Measurements from ENCODE around the gene MASP2. TPM values are rescaled to one million over a fixed set of nuclear protein-coding genes. Genes with fewer than 3 reads are reported as not detected.
A peak's percentile ranks its signal among the peaks of the same experiment; 100 is the strongest.

MASP2 gene
- total RNA-seq, 2 experiments from 2014 or later: not detected

- peaks cover 31% of the 10 kb centered on the region for H3K36me3 Mint-ChIP-seq (ENCODE audit: low read depth)
- DNase-seq: no peak
- no peaks in the 10 kb centered on the region for H3K27me3 Mint-ChIP-seq
- intact Hi-C loops (cut with micrococcal nuclease): no loop called here
- ChIA-PET POLR2A (interaction anchor here (1.1 to 4.1 kb wide), 4 partner anchors 7 to 23 kb away, joined by 4 to 25 read pairs (median 14); no protein-coding TSS in a partner anchor), CTCF (interaction anchor here (1.1 kb wide), 1 partner anchor 17 kb away, joined by 8 read pairs; no protein-coding TSS in a partner anchor)
- H3K27ac Mint-ChIP-seq: no peak overlapping the region
- peaks cover 17% of the 10 kb centered on the region for H3K4me1 Mint-ChIP-seq (ENCODE audit: low read depth)
- TF ChIP-seq CTCF (IDR thresholded peaks at IDR 0.05): no peak
- H3K9me3 Mint-ChIP-seq: no peaks in the 10 kb centered on the region
- no peak for ATAC-seq
- no peak overlapping the region for H3K4me3 Mint-ChIP-seq
These were observed 7.6 kb upstream of the MASP2 start for GRCh38 chr1:11054666-11055065.

GRCh38 chr1:11054181-11054580 is 7.1 kb upstream of the MASP2 start:
- Mint-ChIP-seq H3K27me3 (no peaks in the 10 kb centered on the region), H3K27ac (no peak overlapping the region), H3K36me3 (ENCODE audit: low read depth) (peaks cover 30% of the 10 kb centered on the region), H3K9me3 (no peaks in the 10 kb centered on the region), H3K4me1 (ENCODE audit: low read depth) (peaks cover 17% of the 10 kb centered on the region), H3K4me3 (no peak overlapping the region)
- POLR2A ChIA-PET: interaction anchor here (0.9 to 4.1 kb wide), 8 partner anchors 8 to 45 kb away, joined by 3 to 25 read pairs (median 4); no protein-coding TSS in a partner anchor
- ATAC-seq (no peak), DNase-seq (no peak)
- intact Hi-C loops (cut with micrococcal nuclease): no loop called here
- CTCF ChIA-PET: interaction anchor here (1.1 kb wide), 1 partner anchor 17 kb away, joined by 8 read pairs; no protein-coding TSS in a partner anchor
- TF ChIP-seq CTCF (IDR thresholded peaks at IDR 0.05): no peak

- peaks cover 14% of the 10 kb centered on the region for H3K4me1 Mint-ChIP-seq (ENCODE audit: low read depth)
- no peak for ATAC-seq
- peaks cover 25% of the 10 kb centered on the region for H3K36me3 Mint-ChIP-seq (ENCODE audit: low read depth)
- no peak overlapping the region for H3K27ac Mint-ChIP-seq
- H3K4me3 Mint-ChIP-seq: no peak overlapping the region
- TF ChIP-seq CTCF (IDR thresholded peaks at IDR 0.05): no peak
- CTCF ChIA-PET: no interaction called here
- POLR2A ChIA-PET: interaction anchor here (0.6 to 4.1 kb wide), 8 partner anchors 8 to 480 kb away, joined by 3 to 25 read pairs (median 4); no protein-coding TSS in a partner anchor
- H3K9me3 Mint-ChIP-seq: no peaks in the 10 kb centered on the region
- intact Hi-C loops (cut with micrococcal nuclease): no loop called here
- H3K27me3 Mint-ChIP-seq: no peaks in the 10 kb centered on the region
- DNase-seq: no peak
These were observed 6.7 kb upstream of the MASP2 start for GRCh38 chr1:11053758-11054137.

- TF ChIP-seq CTCF (IDR thresholded peaks at IDR 0.05): no peak
- CTCF ChIA-PET: interaction anchor here (8.1 kb wide), 1 partner anchor 16 kb away, joined by 62 read pairs; no protein-coding TSS in a partner anchor
- Mint-ChIP-seq H3K27ac (no peak overlapping the region), H3K36me3 (ENCODE audit: low read depth) (peaks cover 20% of the 10 kb centered on the region), H3K27me3 (no peaks in the 10 kb centered on the region), H3K9me3 (no peaks in the 10 kb centered on the region), H3K4me3 (no peak overlapping the region), H3K4me1 (ENCODE audit: low read depth) (peaks cover 10% of the 10 kb centered on the region)
- DNase-seq: no peak
- ATAC-seq: peak; percentile 40
- POLR2A ChIA-PET: interaction anchor here (0.5 to 4.1 kb wide), 12 partner anchors 9 to 480 kb away, joined by 3 to 25 read pairs (median 3); no protein-coding TSS in a partner anchor
- intact Hi-C loops (cut with micrococcal nuclease): no loop called here
These were observed 6.1 kb upstream of the MASP2 start for GRCh38 chr1:11052839-11053757.
